HCT116 (cell line): ENCODE results near the gene ATP1A4.

Experiments
- CEBPB ChIP-seq: IDR thresholded peaks from 2 replicates; pipeline ENCODE4 v1.6.1; 2012; ENCODE audit warnings: low read depth
- EGR1 ChIP-seq: IDR thresholded peaks from 2 replicates; pipeline ENCODE4 v1.6.1; 2012; ENCODE audit warnings: low read depth
- EZH2 ChIP-seq: fragments of 200-600 bp; sonication (generic); IDR thresholded peaks from 2 replicates; pipeline ENCODE4 v1.6.1; 2017; ENCODE audit warnings: antibody characterized with exemption, mixed run types
- EZH2phosphoT487 ChIP-seq: fragments of 200-600 bp; IDR thresholded peaks from 2 replicates; pipeline ENCODE4 v1.6.1; 2018; ENCODE audit warnings: antibody characterized with exemption, borderline replicate concordance
- JUND ChIP-seq: IDR thresholded peaks from 2 replicates; pipeline ENCODE4 v1.6.1; 2012
- POLR2A ChIP-seq: IDR thresholded peaks from 2 replicates; pipeline ENCODE4 v1.7.0; 2011; ENCODE audit warnings: borderline replicate concordance; ENCODE audit not compliant: insufficient read depth, insufficient read length; ENCODE audit errors: extremely low read depth
- POLR2AphosphoS5 ChIP-seq: IDR thresholded peaks from 2 replicates; pipeline ENCODE4 v1.6.1; 2011; ENCODE audit warnings: mild to moderate bottlenecking, low read depth, low read length, moderate library complexity
- RAD21 ChIP-seq: IDR thresholded peaks from 2 replicates; pipeline ENCODE4 v1.6.1; 2012; ENCODE audit warnings: low read depth, mild to moderate bottlenecking
- TF ChIP-seq, protein P1 (sequence below): IDR thresholded peaks from 2 replicates; pipeline ENCODE4 v1.6.1; 2012
- TF ChIP-seq, protein P2 (sequence below), 3 experiments: fragments of 200-600 bp in 1 of 3; sonication (generic) in 1 of 3; IDR thresholded peaks in 2 of 3; conservative IDR thresholded peaks in 1 of 3; 2 replicates each; pipeline ENCODE4 v1.5.1; 2012 to 2017; ENCODE audit warnings: low read depth in 2 of 3, low read length in 2 of 3, antibody characterized with exemption in 1 of 3, borderline replicate concordance in 1 of 3, control low read depth in 1 of 3, mild to moderate bottlenecking in 1 of 3, mixed read lengths in 1 of 3, mixed run types in 1 of 3, moderate library complexity in 1 of 3; ENCODE audit not compliant: insufficient read depth in 1 of 3
- TF ChIP-seq, protein P3 (sequence below): IDR thresholded peaks from 2 replicates; pipeline ENCODE4 v1.6.1; 2012; ENCODE audit warnings: low read depth
- TF ChIP-seq, protein P4 (sequence below): IDR thresholded peaks from 2 replicates; pipeline ENCODE4 v1.6.1; 2011; ENCODE audit warnings: mild to moderate bottlenecking, low read length, moderate library complexity; ENCODE audit not compliant: insufficient replicate concordance; ENCODE audit errors: extremely low read depth
- TF ChIP-seq, protein P5 (sequence below): IDR thresholded peaks from 2 replicates; pipeline ENCODE4 v1.6.1; 2012

DNA sequence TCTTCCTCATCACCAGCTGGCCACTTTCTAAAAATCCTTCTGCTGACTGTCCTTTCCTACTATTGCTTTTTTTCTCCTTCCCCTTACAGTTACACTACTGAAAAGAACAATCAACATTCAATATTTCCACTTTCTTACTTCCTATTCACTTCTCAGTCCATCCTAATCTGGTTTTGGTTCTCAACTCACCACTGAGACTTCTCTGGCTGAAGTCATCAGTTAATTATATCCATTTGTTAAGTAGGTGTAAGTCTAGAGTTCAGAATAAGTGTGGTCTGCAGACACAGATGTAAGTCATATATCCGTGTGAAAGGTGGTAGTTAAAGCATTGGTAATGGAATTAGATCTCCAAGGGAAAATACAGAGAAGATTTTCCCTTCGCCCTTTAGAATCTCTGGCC, 75.2 kb downstream of the ATP1A4 start:
- TF ChIP-seq CEBPB: no peak
- TF ChIP-seq, protein P1, sequence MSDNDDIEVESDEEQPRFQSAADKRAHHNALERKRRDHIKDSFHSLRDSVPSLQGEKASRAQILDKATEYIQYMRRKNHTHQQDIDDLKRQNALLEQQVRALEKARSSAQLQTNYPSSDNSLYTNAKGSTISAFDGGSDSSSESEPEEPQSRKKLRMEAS: no peak
- TF ChIP-seq POLR2A: no peak
- no peak for TF ChIP-seq EGR1
- TF ChIP-seq JUND: no peak
- TF ChIP-seq, protein P2, sequence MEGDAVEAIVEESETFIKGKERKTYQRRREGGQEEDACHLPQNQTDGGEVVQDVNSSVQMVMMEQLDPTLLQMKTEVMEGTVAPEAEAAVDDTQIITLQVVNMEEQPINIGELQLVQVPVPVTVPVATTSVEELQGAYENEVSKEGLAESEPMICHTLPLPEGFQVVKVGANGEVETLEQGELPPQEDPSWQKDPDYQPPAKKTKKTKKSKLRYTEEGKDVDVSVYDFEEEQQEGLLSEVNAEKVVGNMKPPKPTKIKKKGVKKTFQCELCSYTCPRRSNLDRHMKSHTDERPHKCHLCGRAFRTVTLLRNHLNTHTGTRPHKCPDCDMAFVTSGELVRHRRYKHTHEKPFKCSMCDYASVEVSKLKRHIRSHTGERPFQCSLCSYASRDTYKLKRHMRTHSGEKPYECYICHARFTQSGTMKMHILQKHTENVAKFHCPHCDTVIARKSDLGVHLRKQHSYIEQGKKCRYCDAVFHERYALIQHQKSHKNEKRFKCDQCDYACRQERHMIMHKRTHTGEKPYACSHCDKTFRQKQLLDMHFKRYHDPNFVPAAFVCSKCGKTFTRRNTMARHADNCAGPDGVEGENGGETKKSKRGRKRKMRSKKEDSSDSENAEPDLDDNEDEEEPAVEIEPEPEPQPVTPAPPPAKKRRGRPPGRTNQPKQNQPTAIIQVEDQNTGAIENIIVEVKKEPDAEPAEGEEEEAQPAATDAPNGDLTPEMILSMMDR (IDR thresholded peaks at IDR 0.05 in 2 of 3, conservative IDR thresholded peaks at IDR 0.05 in 1 of 3; ENCODE audit: borderline replicate concordance in 1 of 3, insufficient read depth in 1 of 3, low read depth in 2 of 3, low read length in 2 of 3): no peak
- TF ChIP-seq POLR2AphosphoS5: no peak
- TF ChIP-seq, protein P3, sequence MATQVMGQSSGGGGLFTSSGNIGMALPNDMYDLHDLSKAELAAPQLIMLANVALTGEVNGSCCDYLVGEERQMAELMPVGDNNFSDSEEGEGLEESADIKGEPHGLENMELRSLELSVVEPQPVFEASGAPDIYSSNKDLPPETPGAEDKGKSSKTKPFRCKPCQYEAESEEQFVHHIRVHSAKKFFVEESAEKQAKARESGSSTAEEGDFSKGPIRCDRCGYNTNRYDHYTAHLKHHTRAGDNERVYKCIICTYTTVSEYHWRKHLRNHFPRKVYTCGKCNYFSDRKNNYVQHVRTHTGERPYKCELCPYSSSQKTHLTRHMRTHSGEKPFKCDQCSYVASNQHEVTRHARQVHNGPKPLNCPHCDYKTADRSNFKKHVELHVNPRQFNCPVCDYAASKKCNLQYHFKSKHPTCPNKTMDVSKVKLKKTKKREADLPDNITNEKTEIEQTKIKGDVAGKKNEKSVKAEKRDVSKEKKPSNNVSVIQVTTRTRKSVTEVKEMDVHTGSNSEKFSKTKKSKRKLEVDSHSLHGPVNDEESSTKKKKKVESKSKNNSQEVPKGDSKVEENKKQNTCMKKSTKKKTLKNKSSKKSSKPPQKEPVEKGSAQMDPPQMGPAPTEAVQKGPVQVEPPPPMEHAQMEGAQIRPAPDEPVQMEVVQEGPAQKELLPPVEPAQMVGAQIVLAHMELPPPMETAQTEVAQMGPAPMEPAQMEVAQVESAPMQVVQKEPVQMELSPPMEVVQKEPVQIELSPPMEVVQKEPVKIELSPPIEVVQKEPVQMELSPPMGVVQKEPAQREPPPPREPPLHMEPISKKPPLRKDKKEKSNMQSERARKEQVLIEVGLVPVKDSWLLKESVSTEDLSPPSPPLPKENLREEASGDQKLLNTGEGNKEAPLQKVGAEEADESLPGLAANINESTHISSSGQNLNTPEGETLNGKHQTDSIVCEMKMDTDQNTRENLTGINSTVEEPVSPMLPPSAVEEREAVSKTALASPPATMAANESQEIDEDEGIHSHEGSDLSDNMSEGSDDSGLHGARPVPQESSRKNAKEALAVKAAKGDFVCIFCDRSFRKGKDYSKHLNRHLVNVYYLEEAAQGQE: no peak
- no peak for TF ChIP-seq EZH2
- TF ChIP-seq, protein P4, sequence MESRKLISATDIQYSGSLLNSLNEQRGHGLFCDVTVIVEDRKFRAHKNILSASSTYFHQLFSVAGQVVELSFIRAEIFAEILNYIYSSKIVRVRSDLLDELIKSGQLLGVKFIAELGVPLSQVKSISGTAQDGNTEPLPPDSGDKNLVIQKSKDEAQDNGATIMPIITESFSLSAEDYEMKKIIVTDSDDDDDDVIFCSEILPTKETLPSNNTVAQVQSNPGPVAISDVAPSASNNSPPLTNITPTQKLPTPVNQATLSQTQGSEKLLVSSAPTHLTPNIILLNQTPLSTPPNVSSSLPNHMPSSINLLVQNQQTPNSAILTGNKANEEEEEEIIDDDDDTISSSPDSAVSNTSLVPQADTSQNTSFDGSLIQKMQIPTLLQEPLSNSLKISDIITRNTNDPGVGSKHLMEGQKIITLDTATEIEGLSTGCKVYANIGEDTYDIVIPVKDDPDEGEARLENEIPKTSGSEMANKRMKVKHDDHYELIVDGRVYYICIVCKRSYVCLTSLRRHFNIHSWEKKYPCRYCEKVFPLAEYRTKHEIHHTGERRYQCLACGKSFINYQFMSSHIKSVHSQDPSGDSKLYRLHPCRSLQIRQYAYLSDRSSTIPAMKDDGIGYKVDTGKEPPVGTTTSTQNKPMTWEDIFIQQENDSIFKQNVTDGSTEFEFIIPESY: no peak
- TF ChIP-seq RAD21: no peak
- TF ChIP-seq EZH2phosphoT487: no peak
- TF ChIP-seq, protein P5, sequence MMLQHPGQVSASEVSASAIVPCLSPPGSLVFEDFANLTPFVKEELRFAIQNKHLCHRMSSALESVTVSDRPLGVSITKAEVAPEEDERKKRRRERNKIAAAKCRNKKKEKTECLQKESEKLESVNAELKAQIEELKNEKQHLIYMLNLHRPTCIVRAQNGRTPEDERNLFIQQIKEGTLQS: no peak
